ENCODE results near the gene PUM2. TPM values are rescaled to one million over a fixed set of nuclear protein-coding genes. Genes with fewer than 3 reads are reported as not detected.

The PUM2 gene
- polyA plus RNA-seq, 4 donors, result 26.2 to 90.2 (median 31.9) TPM

DNA sequence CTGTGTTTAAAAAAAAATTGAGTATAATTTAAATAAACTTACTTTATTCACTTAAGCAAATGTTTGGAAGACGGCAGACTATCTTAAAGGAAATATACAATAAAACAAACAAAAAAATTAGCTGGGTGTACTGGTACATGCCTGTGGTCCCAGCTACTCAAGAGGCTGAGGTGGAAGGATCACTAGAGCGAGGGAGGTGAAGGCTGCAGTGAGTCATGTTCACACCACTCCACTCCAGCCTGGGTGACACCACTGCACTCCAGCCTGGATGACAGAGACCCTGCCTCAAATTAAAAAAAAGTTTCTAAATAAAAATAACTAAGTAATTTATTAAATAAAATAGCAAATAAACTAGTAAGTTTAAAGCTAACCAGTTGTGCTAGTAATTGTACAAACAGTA lies 7.5 kb downstream of the PUM2 start:
- no peak overlapping the region for H3K4me3 ChIP-seq (ENCODE audit: low read depth in 1 of 3, low read length in 3 of 3)
- 60 to 84% (median 70%) methylated on average over 2 of the region's 2 CpGs for WGBS, 3 donors
- peaks cover 14 to 30% (median 24%) of the 10 kb centered on the region in 3 donors for H3K4me1 ChIP-seq (ENCODE audit: control insufficient read depth in 3 of 3, insufficient read depth in 2 of 3, low read depth in 1 of 3, low read length in 2 of 3)
- peaks cover 0 to 19% (median 0%) of the 10 kb centered on the region in 3 donors for H3K36me3 ChIP-seq (ENCODE audit: control insufficient read depth in 3 of 3, insufficient read depth in 2 of 3, low read depth in 1 of 3, low read length in 3 of 3)
- no peaks in the 10 kb centered on the region for H3K27me3 ChIP-seq (ENCODE audit: control insufficient read depth in 3 of 3, insufficient read depth in 3 of 3, low read length in 3 of 3)
- FAIRE-seq (no peak), DNase-seq (no peak)
- H3K9me3 ChIP-seq (ENCODE audit: control insufficient read depth in 2 of 2, insufficient read depth in 1 of 2, low read depth in 1 of 2, low read length in 1 of 2), result no peaks in the 10 kb centered on the region
- no peak overlapping the region for H3K27ac ChIP-seq (ENCODE audit: low read depth in 1 of 3, low read length in 2 of 3)

DNA sequence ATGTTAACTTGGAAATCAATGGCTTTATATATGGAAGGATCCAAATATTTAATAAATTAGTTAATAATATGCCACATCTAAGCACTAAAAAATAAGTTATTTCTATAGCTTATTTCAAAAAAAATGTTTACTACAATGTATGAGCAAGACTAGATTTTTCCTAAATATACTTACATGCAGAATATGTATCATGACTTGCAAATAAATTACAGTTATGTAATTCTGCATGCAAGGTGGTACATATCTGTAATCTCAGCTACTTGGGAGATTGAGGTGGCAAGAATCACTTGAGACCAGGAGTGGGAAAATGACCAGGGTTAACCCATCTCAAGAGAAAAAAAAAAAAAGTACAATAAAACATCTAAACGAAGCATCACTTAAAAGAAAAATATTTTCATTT lies 11.6 kb downstream of the PUM2 start:
- Histone ChIP-seq H3K27ac (ENCODE audit: low read depth in 1 of 3, low read length in 2 of 3) (no peak overlapping the region), H3K4me3 (ENCODE audit: low read depth in 1 of 3, low read length in 3 of 3) (no peak overlapping the region), H3K4me1 (ENCODE audit: control insufficient read depth in 3 of 3, insufficient read depth in 2 of 3, low read depth in 1 of 3, low read length in 2 of 3) (peaks cover 6 to 16% (median 16%) of the 10 kb centered on the region in 3 donors), H3K27me3 (ENCODE audit: control insufficient read depth in 3 of 3, insufficient read depth in 3 of 3, low read length in 3 of 3) (no peaks in the 10 kb centered on the region), H3K36me3 (ENCODE audit: control insufficient read depth in 3 of 3, insufficient read depth in 2 of 3, low read depth in 1 of 3, low read length in 3 of 3) (peaks cover 0 to 11% (median 0%) of the 10 kb centered on the region in 3 donors), H3K9me3 (ENCODE audit: control insufficient read depth in 2 of 2, insufficient read depth in 1 of 2, low read depth in 1 of 2, low read length in 1 of 2) (no peaks in the 10 kb centered on the region)
- whole genome bisulfite sequencing, 3 donors, result 37 to 60% (median 44%) methylated on average over 1 of the region's 1 CpG
- no peak for DNase-seq
- FAIRE-seq, result no peak

DNA sequence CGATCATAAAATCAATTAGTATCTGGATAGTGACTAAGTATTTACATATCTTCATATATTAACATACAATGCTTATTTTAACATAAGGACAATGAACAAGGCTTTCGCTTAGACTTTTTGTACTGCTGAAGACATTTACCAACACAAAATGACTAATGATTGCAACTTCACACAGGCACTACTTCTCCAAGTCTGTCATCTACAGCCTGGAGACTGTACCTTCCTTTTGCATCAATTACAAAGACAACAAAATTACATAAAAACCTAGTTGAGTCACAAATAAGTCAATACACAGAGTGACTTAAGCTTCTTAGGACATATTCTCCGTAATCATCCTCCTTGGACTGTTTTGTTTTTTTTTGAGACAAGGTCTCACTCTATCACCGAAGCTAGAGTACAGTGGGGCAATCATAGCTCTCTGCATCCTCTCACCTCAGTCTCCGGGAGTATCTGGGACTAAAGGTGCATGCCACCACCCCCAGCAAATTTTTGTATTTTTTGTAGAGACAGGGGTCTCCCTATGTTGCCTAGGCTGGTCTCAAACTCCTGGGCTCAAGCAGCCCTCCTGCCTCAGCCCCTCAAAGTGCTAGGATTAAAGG lies 15.9 kb downstream of the PUM2 start:
- H3K4me1 ChIP-seq (ENCODE audit: control insufficient read depth in 3 of 3, insufficient read depth in 2 of 3, low read depth in 1 of 3, low read length in 2 of 3), result peaks cover 0 to 7% (median 3%) of the 10 kb centered on the region in 3 donors
- H3K9me3 ChIP-seq (ENCODE audit: control insufficient read depth in 2 of 2, insufficient read depth in 1 of 2, low read depth in 1 of 2, low read length in 1 of 2), result peaks cover 0 to 15% of the 10 kb centered on the region in 2 donors
- H3K36me3 ChIP-seq (ENCODE audit: control insufficient read depth in 3 of 3, insufficient read depth in 2 of 3, low read depth in 1 of 3, low read length in 3 of 3), result peaks cover 0 to 15% (median 2%) of the 10 kb centered on the region in 3 donors
- FAIRE-seq, result no peak
- no peak overlapping the region for H3K27ac ChIP-seq (ENCODE audit: low read depth in 1 of 3, low read length in 2 of 3)
- no peak overlapping the region for H3K4me3 ChIP-seq (ENCODE audit: low read depth in 1 of 3, low read length in 3 of 3)
- no peaks in the 10 kb centered on the region for H3K27me3 ChIP-seq (ENCODE audit: control insufficient read depth in 3 of 3, insufficient read depth in 3 of 3, low read length in 3 of 3)
- WGBS, 3 donors, result 56 to 69% (median 60%) methylated on average over 5 of the region's 5 CpGs
- no peak for DNase-seq

DNA sequence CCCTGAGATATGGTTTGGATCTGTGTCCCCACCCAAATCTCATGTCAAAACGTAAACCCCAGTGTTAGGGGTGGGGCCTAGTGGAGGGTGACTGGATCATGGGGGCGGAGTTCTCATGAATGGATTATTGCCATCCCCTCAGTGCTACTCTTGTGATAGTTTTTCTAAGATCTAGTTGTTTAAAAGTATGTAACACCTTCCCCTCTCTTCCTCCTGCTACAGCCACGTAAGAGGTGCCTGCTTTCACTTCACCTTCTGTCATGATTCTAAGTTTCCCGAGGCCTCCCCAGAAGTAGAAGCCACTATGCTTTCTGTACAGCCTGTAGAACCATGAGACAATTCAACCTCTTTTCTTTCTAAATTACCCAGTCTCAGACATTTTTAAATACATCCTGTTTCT lies 16.9 kb downstream of the PUM2 start:
- Histone ChIP-seq H3K9me3 (ENCODE audit: control insufficient read depth in 2 of 2, insufficient read depth in 1 of 2, low read depth in 1 of 2, low read length in 1 of 2) (peaks cover 0 to 23% of the 10 kb centered on the region in 2 donors), H3K27ac (ENCODE audit: low read depth in 1 of 3, low read length in 2 of 3) (no peak overlapping the region), H3K4me3 (ENCODE audit: low read depth in 1 of 3, low read length in 3 of 3) (no peak overlapping the region), H3K27me3 (ENCODE audit: control insufficient read depth in 3 of 3, insufficient read depth in 3 of 3, low read length in 3 of 3) (no peaks in the 10 kb centered on the region), H3K36me3 (ENCODE audit: control insufficient read depth in 3 of 3, insufficient read depth in 2 of 3, low read depth in 1 of 3, low read length in 3 of 3) (peaks cover 0 to 16% (median 2%) of the 10 kb centered on the region in 3 donors), H3K4me1 (ENCODE audit: control insufficient read depth in 3 of 3, insufficient read depth in 2 of 3, low read depth in 1 of 3, low read length in 2 of 3) (peaks cover 0 to 7% (median 0%) of the 10 kb centered on the region in 3 donors)
- DNase-seq, result no peak
- WGBS, 3 donors, result 77 to 89% (median 81%) methylated on average over 4 of the region's 4 CpGs
- FAIRE-seq, result no peak

DNA sequence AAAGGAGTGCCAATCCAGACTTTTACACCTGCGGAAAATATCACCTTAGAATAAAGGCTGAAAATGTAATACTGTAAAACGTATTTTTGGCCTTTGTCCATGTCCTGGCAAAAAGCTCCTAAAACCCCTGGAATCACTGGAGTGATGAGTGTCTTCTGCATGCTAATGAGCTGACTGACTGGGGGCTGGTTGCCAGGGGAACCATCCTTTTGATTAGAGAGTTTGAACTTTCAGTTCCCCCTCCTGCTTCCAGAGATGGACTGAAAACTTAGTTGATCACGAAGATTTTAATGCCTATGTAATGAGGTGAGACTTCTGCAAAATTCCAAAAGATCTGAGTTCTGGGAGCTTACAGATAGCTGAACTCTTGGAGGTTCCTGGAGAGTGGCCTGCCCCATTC lies 20.5 kb downstream of the PUM2 start:
- peaks cover 0 to 19% (median 2%) of the 10 kb centered on the region in 3 donors for H3K36me3 ChIP-seq (ENCODE audit: control insufficient read depth in 3 of 3, insufficient read depth in 2 of 3, low read depth in 1 of 3, low read length in 3 of 3)
- no peak overlapping the region for H3K4me3 ChIP-seq (ENCODE audit: low read depth in 1 of 3, low read length in 3 of 3)
- no peaks in the 10 kb centered on the region for H3K27me3 ChIP-seq (ENCODE audit: control insufficient read depth in 3 of 3, insufficient read depth in 3 of 3, low read length in 3 of 3)
- peaks cover 0 to 9% (median 7%) of the 10 kb centered on the region in 3 donors for H3K4me1 ChIP-seq (ENCODE audit: control insufficient read depth in 3 of 3, insufficient read depth in 2 of 3, low read depth in 1 of 3, low read length in 2 of 3)
- WGBS, 3 donors, result 87 to 99% (median 94%) methylated on average over 3 of the region's 3 CpGs
- FAIRE-seq, result no peak
- DNase-seq, result no peak
- peaks cover 0 to 24% of the 10 kb centered on the region in 2 donors for H3K9me3 ChIP-seq (ENCODE audit: control insufficient read depth in 2 of 2, insufficient read depth in 1 of 2, low read depth in 1 of 2, low read length in 1 of 2)
- H3K27ac ChIP-seq (ENCODE audit: low read depth in 1 of 3, low read length in 2 of 3), result no peak overlapping the region

DNA sequence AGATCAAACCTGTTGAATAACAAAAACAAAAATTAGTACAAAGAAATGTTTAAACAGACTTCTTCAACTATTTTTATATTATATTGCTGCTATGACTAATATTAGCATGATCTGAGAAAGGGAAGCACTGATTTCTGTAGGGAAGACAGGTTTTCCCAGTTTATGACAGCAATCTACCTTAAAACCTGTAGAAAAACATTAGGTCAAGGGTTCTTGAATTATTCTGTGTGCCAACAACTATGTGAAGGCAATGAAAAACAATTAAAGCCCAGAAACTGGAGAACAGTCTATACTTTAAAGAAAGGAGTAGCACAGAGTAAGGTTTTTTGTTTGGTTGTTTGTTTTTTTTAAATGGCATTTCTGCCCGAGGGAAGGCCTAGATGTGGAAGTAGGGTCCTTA lies 23.3 kb downstream of the PUM2 start:
- H3K4me3 ChIP-seq (ENCODE audit: low read depth in 1 of 3, low read length in 3 of 3), result no peak overlapping the region
- H3K27me3 ChIP-seq (ENCODE audit: control insufficient read depth in 3 of 3, insufficient read depth in 3 of 3, low read length in 3 of 3), result no peaks in the 10 kb centered on the region
- WGBS, 3 donors, result 3 to 33% (median 27%) methylated on average over 1 of the region's 1 CpG
- FAIRE-seq (no peak), DNase-seq (peak in 1 of 2 donors; percentile 37)
- H3K4me1 ChIP-seq (ENCODE audit: control insufficient read depth in 3 of 3, insufficient read depth in 2 of 3, low read depth in 1 of 3, low read length in 2 of 3), result peaks cover 0 to 9% (median 0%) of the 10 kb centered on the region in 3 donors
- H3K36me3 ChIP-seq (ENCODE audit: control insufficient read depth in 3 of 3, insufficient read depth in 2 of 3, low read depth in 1 of 3, low read length in 3 of 3), result peaks cover 2 to 24% (median 5%) of the 10 kb centered on the region in 3 donors
- H3K27ac ChIP-seq (ENCODE audit: low read depth in 1 of 3, low read length in 2 of 3), result no peak overlapping the region
- peaks cover 0 to 24% of the 10 kb centered on the region in 2 donors for H3K9me3 ChIP-seq (ENCODE audit: control insufficient read depth in 2 of 2, insufficient read depth in 1 of 2, low read depth in 1 of 2, low read length in 1 of 2)

DNA sequence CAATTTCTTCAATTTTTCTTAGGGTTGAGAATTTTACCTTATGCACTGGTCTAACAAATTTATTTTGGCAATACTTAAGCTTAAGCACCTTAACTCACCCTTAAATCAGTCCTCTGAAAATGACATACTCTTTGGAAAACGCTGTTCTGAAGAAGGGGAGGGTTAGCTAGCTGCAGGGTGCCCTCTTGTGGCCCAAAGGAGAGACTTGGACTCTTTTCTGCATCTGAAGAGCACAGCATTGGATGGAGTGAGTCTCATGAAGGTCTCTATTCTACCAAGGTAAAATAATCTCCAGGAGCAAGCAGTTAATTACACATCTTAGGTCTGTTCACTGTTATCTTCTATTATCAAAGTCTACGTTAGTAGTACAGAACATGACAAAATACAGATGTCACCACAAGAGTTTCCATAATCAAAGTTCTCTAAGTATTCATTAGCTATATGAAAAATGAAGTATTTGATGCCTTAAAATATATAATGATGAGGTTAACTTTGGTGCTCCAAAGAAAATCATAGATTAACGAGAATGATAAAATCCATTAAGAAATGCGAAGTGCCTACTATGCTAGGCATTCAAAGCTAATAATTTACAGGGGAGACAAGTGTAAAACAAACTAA lies 24.4 kb downstream of the PUM2 start:
- Histone ChIP-seq H3K27me3 (ENCODE audit: control insufficient read depth in 3 of 3, insufficient read depth in 3 of 3, low read length in 3 of 3) (no peaks in the 10 kb centered on the region), H3K27ac (ENCODE audit: low read depth in 1 of 3, low read length in 2 of 3) (no peak overlapping the region), H3K4me1 (ENCODE audit: control insufficient read depth in 3 of 3, insufficient read depth in 2 of 3, low read depth in 1 of 3, low read length in 2 of 3) (peaks cover 0 to 9% (median 0%) of the 10 kb centered on the region in 3 donors), H3K36me3 (ENCODE audit: control insufficient read depth in 3 of 3, insufficient read depth in 2 of 3, low read depth in 1 of 3, low read length in 3 of 3) (peaks cover 2 to 27% (median 6%) of the 10 kb centered on the region in 3 donors), H3K4me3 (ENCODE audit: low read depth in 1 of 3, low read length in 3 of 3) (no peak overlapping the region), H3K9me3 (ENCODE audit: control insufficient read depth in 2 of 2, insufficient read depth in 1 of 2, low read depth in 1 of 2, low read length in 1 of 2) (peaks cover 0 to 23% of the 10 kb centered on the region in 2 donors)
- DNase-seq, result peak; percentile 61 to 63
- no peak for FAIRE-seq
- 43 to 53% (median 46%) methylated on average over 4 of the region's 4 CpGs for WGBS, 3 donors

DNA sequence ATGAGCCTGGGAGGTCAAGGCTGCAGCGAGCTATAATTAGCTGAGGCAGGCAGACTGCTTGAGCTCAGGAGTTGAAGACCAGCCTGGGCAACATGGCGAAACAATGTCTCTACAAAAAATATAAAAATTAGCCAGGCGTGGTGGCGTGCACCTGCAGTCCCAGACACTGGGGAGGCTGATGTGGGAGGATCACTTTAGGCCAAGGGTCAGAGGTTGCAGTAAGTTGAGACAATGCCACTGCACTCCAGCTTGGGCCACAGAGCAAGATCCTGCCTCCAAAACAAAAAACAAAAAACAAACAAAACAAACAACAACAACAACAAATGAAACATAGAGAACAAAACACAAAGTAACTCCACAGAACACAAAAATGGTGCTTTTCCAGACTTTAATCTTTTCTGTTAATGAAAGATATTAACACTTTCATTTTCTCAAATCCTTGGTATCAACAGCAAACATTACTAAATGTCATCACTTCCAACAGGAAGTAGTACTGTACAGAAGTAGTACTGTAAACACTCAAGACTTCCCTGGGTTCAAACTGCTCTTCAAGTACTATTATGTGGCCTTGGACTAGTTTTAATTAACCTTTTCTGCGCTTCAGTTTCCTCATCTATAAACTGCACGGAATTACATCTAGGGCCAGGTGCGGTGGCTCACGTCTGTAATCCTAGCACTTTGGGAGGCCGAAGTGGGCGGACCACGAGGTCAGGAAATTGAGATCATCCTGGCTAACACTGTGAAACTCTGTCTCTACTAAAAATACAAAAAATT lies 27.9 kb downstream of the PUM2 start:
- H3K27me3 ChIP-seq (ENCODE audit: control insufficient read depth in 3 of 3, insufficient read depth in 3 of 3, low read length in 3 of 3), result no peaks in the 10 kb centered on the region

More for the DNA sequence above, 27.9 kb downstream of the PUM2 start:
- DNase-seq (no peak), FAIRE-seq (no peak)
- Histone ChIP-seq H3K27ac (ENCODE audit: low read depth in 1 of 3, low read length in 2 of 3) (no peak overlapping the region), H3K36me3 (ENCODE audit: control insufficient read depth in 3 of 3, insufficient read depth in 2 of 3, low read depth in 1 of 3, low read length in 3 of 3) (peaks cover 7 to 23% (median 8%) of the 10 kb centered on the region in 3 donors), H3K4me3 (ENCODE audit: low read depth in 1 of 3, low read length in 3 of 3) (no peak overlapping the region), H3K9me3 (ENCODE audit: control insufficient read depth in 2 of 2, insufficient read depth in 1 of 2, low read depth in 1 of 2, low read length in 1 of 2) (no peaks in the 10 kb centered on the region), H3K4me1 (ENCODE audit: control insufficient read depth in 3 of 3, insufficient read depth in 2 of 3, low read depth in 1 of 3, low read length in 2 of 3) (peaks cover 0 to 7% (median 0%) of the 10 kb centered on the region in 3 donors)
- 87 to 96% (median 95%) methylated on average over 11 of the region's 11 CpGs for WGBS, 3 donors

All from small intestine (tissue), 7 donors.